ENCODE data around the gene SARDH.

The SARDH gene

DNA sequence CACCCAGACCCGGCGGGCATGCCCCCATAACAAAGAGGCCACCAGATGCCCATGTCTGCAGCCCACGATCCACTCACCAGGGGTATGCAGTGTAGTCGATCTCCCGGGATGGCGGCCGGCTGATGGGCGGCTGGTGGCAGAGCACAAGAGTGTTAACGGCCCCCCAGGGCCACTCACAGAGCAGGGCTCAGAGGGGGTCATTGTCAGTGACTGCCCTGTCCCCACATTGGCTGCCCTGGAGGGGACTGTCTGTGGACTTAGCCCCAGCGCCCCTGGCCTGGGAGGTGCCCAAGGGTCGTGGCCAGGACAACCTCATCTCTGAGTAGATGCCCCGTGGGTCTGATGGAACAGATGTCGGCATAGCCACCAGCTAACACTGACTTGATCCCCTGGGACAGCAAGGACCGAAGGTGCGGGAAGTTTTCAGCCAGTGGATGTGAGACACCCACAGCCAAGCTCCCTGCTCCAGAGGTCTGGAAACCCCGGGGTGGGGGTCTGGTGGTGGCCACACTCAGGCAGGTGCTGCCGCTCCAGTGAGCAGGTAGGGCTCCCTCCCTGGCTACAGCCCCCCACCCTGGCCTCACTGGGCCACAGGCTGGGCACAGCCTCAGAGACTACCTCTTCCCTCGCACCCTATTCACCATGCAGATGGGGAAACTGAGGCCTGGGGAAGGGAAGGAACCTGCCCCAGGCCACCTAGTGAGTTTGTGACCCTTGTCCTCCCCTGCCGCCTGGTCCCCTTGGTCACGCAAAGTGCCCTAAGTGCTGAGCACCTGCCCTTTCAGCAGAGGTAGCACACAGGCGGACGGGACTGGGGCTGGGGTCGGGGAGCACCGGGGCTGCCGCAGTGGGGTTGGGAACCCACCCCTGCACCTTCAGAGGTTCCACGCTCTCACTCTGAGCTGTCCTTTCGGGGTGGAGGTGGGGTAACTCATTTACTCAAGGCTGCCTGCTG lies 38.1 kb upstream of the SARDH start:
- ChIA-PET POLR2A (no interaction called here), CTCF (interaction anchor here (0.6 kb wide), 1 partner anchor 308 kb away, joined by 7 read pairs; no protein-coding TSS in a partner anchor)
- TF ChIP-seq TARDBP (IDR thresholded peaks at IDR 0.05) (no peak), L3MBTL2 (conservative IDR thresholded peaks at IDR 0.05) (no peak)
- no peak for DNase-seq (ENCODE audit: extremely low spot score)

GRCh38 chr9:133775291-133775690 lies 37.1 kb upstream of the SARDH start:
- CTCF ChIA-PET, result no interaction called here
- POLR2A ChIA-PET, result no interaction called here
- TF ChIP-seq L3MBTL2 (conservative IDR thresholded peaks at IDR 0.05) (no peak), ARNT (IDR thresholded peaks at IDR 0.05) (no peak), FOXK2 (IDR thresholded peaks at IDR 0.05) (no peak), NFRKB (IDR thresholded peaks at IDR 0.05) (no peak), LEF1 (IDR thresholded peaks at IDR 0.05; ENCODE audit: borderline replicate concordance) (no peak), ELF4 (IDR thresholded peaks at IDR 0.05) (no peak), HDGF (IDR thresholded peaks at IDR 0.05; ENCODE audit: borderline replicate concordance) (no peak), PKNOX1 (IDR thresholded peaks at IDR 0.05) (no peak), CTBP1 (IDR thresholded peaks at IDR 0.05; ENCODE audit: borderline replicate concordance) (no peak), FOXA1 (IDR thresholded peaks at IDR 0.05) (no peak), SUZ12 (IDR thresholded peaks at IDR 0.05) (no peak), BHLHE40 (IDR thresholded peaks at IDR 0.05; ENCODE audit: borderline replicate concordance) (no peak), ZNF384 (IDR thresholded peaks at IDR 0.05) (no peak), TARDBP (IDR thresholded peaks at IDR 0.05) (no peak), SP1 (IDR thresholded peaks at IDR 0.05) (no peak), FOXM1 (IDR thresholded peaks at IDR 0.05; ENCODE audit: borderline replicate concordance) (no peak)
- DNase-seq (ENCODE audit: extremely low spot score), result no peak

- no peak for TF ChIP-seq NFRKB (IDR thresholded peaks at IDR 0.05)
- no peak for TF ChIP-seq PKNOX1 (IDR thresholded peaks at IDR 0.05)
- TF ChIP-seq ARNT (IDR thresholded peaks at IDR 0.05), result no peak
- TF ChIP-seq ELF4 (IDR thresholded peaks at IDR 0.05), result no peak
- no peak for TF ChIP-seq SP1 (IDR thresholded peaks at IDR 0.05)
- TF ChIP-seq FOXK2 (IDR thresholded peaks at IDR 0.05), result no peak
- no peak for TF ChIP-seq BHLHE40 (IDR thresholded peaks at IDR 0.05; ENCODE audit: borderline replicate concordance)
- no peak for TF ChIP-seq FOXM1 (IDR thresholded peaks at IDR 0.05; ENCODE audit: borderline replicate concordance)
- no peak for TF ChIP-seq L3MBTL2 (conservative IDR thresholded peaks at IDR 0.05)
- no peak for TF ChIP-seq LEF1 (IDR thresholded peaks at IDR 0.05; ENCODE audit: borderline replicate concordance)
- no peak for TF ChIP-seq ZNF384 (IDR thresholded peaks at IDR 0.05)
- TF ChIP-seq CTBP1 (IDR thresholded peaks at IDR 0.05; ENCODE audit: borderline replicate concordance), result no peak
- no peak for TF ChIP-seq TARDBP (IDR thresholded peaks at IDR 0.05)
- TF ChIP-seq FOXA1 (IDR thresholded peaks at IDR 0.05), result no peak
- no peak for TF ChIP-seq HDGF (IDR thresholded peaks at IDR 0.05; ENCODE audit: borderline replicate concordance)
- TF ChIP-seq SUZ12 (IDR thresholded peaks at IDR 0.05), result no peak
- ChIA-PET CTCF (no interaction called here), POLR2A (interaction anchor here (0.6 kb wide), 1 partner anchor 340 kb away, joined by 3 read pairs; no protein-coding TSS in a partner anchor)
- no peak for DNase-seq (ENCODE audit: extremely low spot score)
Observed at GRCh38 chr9:133774799-133775198, 36.6 kb upstream of the SARDH start.

DNA sequence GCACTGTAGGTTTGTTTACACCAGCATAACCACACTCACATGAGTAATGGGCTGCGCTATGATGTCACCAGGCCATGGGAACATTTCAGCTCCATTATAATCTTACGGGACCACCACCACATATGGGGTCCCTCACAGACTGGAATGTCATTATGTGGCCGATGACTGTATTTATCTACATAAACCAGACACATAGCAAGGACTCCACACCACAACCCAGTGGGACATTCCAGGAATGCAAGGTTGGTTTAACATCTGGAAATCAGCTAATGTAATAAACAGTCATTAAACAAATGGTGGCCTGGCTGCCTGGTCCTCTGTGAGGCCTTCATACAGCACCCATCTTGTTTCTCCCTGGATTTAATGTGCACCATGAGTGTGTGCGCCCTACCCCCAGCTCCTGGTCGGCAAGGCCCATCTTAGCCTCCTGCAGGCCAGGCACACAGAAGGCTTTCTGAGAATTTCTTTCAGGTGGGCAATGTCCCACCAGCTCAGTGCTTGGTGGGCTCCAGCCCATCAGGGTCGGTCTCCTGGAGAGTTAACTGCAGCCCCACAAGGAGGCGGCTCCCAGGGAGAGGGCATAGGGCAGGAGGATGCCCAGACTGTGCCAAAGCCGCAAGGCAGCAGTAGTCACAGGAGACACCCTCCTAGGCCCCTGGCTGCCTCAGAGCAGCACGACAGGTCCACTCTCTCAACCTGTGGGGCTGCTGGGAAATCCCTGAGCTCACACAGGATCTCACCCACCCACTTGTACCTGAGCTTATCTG lies 35.9 kb upstream of the SARDH start:
- CTCF ChIA-PET, result interaction anchor here (1.0 kb wide), 1 partner anchor 8 kb away, joined by 4 read pairs; no protein-coding TSS in a partner anchor
- TF ChIP-seq FOXM1 (IDR thresholded peaks at IDR 0.05; ENCODE audit: borderline replicate concordance) (no peak), CTBP1 (IDR thresholded peaks at IDR 0.05; ENCODE audit: borderline replicate concordance) (no peak), LEF1 (IDR thresholded peaks at IDR 0.05; ENCODE audit: borderline replicate concordance) (no peak), ARNT (IDR thresholded peaks at IDR 0.05) (no peak), ELF4 (IDR thresholded peaks at IDR 0.05) (no peak), ZNF384 (IDR thresholded peaks at IDR 0.05) (no peak), FOXK2 (IDR thresholded peaks at IDR 0.05) (no peak), PKNOX1 (IDR thresholded peaks at IDR 0.05) (no peak), L3MBTL2 (conservative IDR thresholded peaks at IDR 0.05) (no peak), FOXA1 (IDR thresholded peaks at IDR 0.05) (no peak), HDGF (IDR thresholded peaks at IDR 0.05; ENCODE audit: borderline replicate concordance) (no peak), TARDBP (IDR thresholded peaks at IDR 0.05) (no peak)
- DNase-seq (ENCODE audit: extremely low spot score), result no peak

GRCh38 chr9:133772581-133772980 lies 34.4 kb upstream of the SARDH start:
- no peak for DNase-seq (ENCODE audit: extremely low spot score)
- no peak for TF ChIP-seq FOXA1 (IDR thresholded peaks at IDR 0.05)
- no peak for TF ChIP-seq TARDBP (IDR thresholded peaks at IDR 0.05)
- no peak for TF ChIP-seq FOXM1 (IDR thresholded peaks at IDR 0.05; ENCODE audit: borderline replicate concordance)
- TF ChIP-seq CTBP1 (IDR thresholded peaks at IDR 0.05; ENCODE audit: borderline replicate concordance), result no peak
- no peak for TF ChIP-seq PKNOX1 (IDR thresholded peaks at IDR 0.05)
- TF ChIP-seq NFRKB (IDR thresholded peaks at IDR 0.05), result no peak
- no peak for TF ChIP-seq ARNT (IDR thresholded peaks at IDR 0.05)
- TF ChIP-seq SUZ12 (IDR thresholded peaks at IDR 0.05), result no peak
- TF ChIP-seq ZNF384 (IDR thresholded peaks at IDR 0.05), result no peak
- TF ChIP-seq BHLHE40 (IDR thresholded peaks at IDR 0.05; ENCODE audit: borderline replicate concordance), result no peak
- TF ChIP-seq HDGF (IDR thresholded peaks at IDR 0.05; ENCODE audit: borderline replicate concordance), result no peak
- no peak for TF ChIP-seq SP1 (IDR thresholded peaks at IDR 0.05)
- TF ChIP-seq FOXK2 (IDR thresholded peaks at IDR 0.05), result no peak
- TF ChIP-seq ELF4 (IDR thresholded peaks at IDR 0.05), result no peak
- no peak for TF ChIP-seq L3MBTL2 (conservative IDR thresholded peaks at IDR 0.05)
- ChIA-PET POLR2A (no interaction called here), CTCF (no interaction called here)

More for the DNA sequence above, 35.9 kb upstream of the SARDH start:
- POLR2A ChIA-PET, result interaction anchor here (0.6 kb wide), 1 partner anchor 339 kb away, joined by 3 read pairs; no protein-coding TSS in a partner anchor

Data from HEK293T (cell line).